GM21717 (cell line): Measurements from ENCODE around the gene KRT23.
"Not testable (repeated sequence)": the region's sequence is repeated elsewhere in the genome, so short reads cannot be mapped to it uniquely, and the experiment has no call there.

Experiments
- ATAC-seq: cut with Tn5 transposase; IDR thresholded peaks from one replicate; pipeline ENCODE4 v1.9.1; 2021; ENCODE audit warnings: mild to moderate bottlenecking, moderate library complexity; ENCODE audit not compliant: unreplicated experiment

The KRT23 gene

DNA sequence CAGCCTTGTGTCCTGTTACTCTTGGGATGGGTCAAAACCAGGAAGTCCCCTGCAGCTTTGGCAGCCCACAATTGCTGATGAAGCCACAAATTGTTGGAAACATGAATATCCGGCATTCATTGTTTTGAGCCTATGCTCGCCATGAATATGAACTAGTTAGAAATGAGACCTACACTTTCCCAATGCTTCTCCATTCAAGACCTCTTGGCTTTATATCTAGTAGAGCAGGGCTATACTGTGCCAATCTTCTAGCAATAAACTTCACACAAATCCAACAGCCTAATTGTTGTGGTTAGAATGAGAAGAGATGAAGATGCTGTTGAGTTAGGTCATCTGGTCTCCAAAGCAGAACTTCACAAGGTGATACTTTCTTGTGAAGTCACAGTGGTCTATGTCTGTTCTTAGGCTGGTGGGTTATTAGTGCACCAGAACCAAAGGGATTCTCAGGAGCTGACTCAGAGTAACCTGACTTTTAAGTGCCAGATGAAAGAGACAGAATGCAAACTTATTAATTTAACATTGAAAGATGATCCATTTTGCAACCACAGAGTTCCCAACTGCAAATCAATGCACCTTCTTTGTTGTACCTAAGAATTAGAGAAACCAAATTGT, 13.7 kb upstream of the KRT23 start:
- ATAC-seq, result no peak

DNA sequence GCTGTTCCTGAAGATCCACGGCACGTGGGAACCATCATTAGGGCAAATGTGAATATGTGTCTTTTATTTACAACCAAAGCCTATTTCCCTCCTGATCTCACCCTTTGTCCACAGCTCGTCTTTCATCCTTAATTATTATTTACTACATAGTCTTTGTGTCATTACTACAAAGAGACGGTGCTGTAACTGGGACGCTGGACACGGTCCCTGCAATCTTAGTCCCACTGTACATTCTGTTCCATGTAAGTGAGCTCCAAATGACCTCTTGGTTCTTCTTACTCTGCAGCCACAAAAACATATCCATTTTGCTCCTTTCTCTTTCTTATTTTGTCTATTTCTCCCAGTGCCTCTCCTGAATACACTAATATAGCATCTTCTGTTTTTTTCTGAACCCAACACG, 12.7 kb upstream of the KRT23 start:
- ATAC-seq, result no peak

DNA sequence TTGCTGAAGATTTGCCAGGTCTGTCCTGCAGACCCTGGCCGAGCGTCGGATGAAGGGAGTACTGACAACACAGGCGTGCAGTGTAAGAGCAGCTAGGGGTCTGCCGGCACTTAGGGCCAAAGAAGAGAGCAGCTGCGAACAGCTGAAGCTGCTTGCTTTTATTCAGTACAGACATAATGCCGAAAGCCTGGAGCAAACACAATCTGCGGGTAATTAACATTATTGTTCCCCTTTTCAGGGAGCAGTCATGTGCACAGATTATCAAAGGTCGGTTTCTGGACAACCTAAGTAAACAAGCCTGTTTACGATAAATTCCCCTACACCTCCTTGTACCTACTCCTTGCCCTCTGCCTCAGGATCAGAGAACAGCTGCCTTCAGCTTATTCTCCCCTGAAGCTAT, 12.0 kb upstream of the KRT23 start:
- no peak for ATAC-seq

DNA sequence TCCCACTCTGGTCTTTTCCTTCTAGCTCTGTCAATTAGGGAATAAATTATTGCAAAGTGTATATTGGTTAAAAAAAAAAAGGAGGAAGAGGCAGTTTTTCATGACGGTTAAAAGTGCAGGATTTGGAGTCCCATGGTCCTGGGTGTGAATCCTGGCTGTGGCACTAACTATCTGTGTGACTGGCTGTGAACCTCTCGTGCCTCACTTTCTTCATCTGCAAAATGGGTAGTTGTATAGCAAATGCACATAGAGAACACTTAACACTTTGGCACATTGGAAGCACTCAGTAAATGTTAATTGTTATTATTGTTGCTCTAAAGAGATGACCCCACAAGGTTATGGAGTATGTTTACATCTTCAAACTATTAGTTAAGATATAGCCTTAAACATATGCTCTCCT, 10.5 kb upstream of the KRT23 start:
- no peak for ATAC-seq

DNA sequence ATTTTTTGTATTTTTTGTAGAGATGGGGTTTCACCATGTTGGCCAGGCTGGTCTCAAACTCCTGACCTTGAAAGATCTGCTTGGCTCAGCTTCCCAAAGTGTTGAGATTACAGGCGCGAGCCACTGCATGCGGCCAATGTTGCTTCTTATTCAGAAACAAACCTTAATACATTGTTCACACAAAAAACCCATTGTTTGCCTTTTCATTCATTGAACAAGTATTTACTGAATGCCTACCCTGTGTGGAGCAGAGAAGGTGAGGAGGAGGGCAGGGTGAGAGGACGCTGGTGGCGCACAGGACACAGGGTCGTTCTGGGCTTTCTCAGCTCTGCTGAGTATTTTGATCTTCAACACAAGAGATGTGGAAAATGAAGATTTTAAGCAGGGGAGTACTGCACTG, 8.0 kb upstream of the KRT23 start:
- ATAC-seq, result no peak

DNA sequence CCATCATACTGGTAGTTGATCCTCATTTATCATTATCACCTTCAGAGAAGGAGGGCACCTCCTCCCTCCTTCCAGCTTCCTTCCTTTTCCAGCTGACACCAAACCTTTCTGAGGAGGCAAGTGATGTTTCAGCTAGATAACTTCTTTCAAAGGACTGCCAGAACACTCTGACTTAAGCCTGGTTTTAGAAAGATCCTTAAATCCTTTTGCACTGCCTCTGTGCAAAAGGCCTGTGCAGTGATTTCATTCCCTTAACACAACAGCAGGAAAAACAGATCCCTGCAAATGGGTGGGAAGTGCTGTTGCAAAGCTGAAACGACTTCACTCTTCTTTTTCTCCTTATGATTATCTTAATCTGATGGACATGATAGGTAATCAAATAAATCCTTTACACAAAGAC, 7.1 kb upstream of the KRT23 start:
- ATAC-seq, result no peak

DNA sequence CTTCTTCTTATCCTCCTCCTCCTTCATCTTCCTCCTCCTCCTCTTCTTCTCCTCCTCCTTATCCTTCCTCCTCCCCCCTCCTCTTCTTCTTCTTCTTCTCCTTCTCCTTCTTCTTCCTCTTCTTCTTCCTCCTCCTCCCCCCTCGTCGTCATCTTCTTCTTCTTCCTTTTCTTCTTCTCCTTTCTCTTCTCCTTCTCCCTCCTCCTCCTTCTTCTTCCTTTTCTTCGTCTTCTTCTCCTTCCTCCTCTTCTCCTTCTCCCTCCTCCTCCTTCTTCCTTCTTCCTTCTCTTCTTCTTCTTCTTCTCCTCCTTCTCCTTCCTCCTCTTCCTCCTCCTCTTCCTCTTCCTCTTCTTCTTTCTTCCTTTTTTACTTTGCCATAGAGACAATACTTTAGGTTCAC, 5.1 kb upstream of the KRT23 start:
- ATAC-seq, result no peak

DNA sequence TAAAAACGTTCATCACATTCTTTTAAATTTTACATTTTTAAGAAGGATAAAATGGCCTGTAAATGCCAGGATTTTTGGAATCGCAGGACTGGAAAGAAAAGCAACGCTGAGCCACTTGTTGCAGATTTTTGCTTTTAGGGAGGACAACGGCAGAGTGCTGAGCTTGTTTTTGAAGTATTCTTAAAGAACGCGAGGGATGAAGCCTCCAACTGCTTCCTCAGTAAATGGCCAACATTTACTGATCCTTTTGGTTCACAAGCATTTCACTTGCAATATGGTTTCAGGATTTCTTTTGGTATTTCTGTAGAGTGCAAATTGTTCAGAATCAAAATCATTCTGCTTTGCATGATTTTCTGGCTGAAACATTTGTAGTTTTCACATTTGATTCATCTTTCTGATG, 2.8 kb upstream of the KRT23 start:
- no peak for ATAC-seq

DNA sequence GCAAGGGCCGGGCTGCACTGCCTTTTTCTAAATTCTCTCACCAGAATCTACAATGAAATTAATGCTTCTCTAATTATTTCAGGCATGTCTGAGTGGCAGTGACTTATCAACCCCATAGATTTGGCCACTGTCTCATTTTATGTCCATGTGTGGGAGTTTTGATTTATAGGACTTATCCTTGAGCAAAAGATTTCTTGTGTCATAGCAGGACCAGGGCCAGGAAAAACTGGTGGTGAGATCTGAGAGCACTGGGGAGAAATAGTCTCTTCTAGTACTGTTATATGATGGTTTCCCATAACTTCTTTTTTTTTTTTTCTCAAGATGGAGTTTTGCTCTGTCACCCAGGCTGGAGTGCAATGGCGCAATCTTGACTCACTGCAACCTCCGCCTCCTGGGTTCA, 1.5 kb upstream of the KRT23 start:
- no peak for ATAC-seq

DNA sequence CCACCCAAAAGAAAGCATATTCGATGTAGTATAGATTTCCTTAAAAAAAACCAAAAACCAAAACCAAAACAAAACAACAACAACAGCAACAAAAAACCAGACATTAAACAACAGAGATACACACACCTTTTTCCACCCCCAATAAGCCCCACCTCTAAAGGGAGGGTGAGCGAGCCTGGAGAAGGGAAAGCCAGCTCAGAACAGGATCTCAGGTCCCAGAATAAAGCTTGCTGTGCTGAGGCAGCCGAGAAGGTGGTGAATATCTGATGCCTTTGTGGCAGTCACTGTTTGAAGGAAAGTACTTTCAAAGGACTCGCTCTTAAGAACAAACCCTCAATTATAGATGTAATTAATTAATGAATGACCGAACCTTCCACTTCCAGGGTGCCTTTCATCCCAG, 470 bp downstream of the KRT23 start:
- ATAC-seq, result no peak

DNA sequence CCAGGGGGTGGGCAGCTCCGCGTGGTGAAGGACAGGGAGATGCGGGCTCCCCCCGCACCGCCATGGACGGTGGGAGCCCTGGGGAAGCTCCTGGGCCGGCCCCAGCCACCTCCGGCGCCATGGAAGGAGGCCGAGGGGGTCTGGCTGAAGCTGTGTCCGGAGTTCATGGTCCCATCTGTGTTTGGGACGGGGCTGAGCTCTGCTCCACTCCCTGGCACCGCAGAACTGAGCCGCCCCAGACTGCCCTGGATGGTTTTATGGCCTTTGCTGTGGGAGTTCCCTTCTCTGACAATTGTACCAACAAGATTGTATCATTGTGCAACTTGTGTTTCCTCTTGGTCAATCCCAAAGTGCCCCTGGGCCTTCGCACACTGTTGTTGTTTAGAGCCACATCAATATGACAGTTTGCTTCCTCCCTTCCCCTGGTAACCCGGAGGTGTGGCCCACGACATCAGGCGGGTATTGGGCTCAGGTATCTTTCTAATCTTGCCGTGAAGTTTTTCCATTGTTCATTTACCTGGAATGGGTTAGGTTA, 942 bp downstream of the KRT23 start:
- ATAC-seq, result no peak

DNA sequence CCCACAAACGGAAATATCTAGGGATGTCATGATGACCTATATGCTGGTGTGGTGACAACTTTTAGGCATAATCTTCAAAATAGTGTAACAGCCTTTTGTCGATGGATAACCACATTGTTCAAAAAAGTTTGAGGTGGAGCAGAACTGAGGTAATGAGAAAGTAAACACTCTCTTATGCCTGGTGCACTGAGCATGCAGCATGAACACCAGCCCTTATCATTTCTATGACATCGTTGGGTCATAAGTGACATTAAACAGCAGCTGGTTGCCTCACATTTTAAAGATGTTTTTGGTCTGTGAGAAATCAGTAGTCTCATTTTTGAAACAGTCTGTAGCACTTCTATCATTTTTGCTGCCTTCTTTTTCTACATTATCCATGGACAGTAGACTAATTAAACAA, 1.8 kb downstream of the KRT23 start:
- no peak for ATAC-seq

DNA sequence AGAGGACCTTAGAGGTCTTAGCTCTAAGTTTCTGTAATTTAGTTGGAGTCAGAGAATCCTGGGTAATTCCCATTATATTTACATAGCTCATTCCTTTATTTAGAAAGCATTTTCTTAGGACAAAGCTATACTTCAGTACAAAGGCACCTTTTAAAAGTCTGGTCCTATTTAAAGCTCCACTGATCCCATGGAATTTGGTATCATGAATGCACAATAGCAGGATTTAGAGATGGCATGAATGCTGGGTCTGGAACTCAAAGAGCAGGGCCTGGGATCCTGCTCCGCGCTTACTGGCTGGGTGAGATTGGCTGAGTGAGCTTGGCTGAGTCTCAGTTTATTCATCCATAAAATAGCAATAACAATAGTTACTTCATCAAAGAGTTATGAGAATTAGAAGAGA, 4.8 kb downstream of the KRT23 start:
- no peak for ATAC-seq

DNA sequence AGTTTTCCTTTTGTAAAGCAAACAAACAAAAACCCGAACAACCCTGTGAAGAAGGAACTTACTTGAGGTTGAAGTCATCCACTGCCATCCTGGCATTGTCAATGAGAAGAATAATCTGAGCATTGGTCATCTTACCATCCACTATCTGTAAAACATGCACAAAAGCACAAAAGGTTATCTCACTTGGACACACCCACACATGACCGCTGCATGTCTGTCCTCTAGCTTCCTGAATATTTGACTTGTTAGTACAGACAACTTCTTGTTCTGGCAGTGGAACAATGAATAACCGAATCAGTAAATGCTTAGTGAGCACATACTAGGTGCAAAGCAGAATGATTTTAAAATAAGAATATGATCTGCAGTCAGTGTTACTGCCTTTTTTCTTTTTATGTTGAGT, 6.1 kb downstream of the KRT23 start:
- ATAC-seq, result no peak

DNA sequence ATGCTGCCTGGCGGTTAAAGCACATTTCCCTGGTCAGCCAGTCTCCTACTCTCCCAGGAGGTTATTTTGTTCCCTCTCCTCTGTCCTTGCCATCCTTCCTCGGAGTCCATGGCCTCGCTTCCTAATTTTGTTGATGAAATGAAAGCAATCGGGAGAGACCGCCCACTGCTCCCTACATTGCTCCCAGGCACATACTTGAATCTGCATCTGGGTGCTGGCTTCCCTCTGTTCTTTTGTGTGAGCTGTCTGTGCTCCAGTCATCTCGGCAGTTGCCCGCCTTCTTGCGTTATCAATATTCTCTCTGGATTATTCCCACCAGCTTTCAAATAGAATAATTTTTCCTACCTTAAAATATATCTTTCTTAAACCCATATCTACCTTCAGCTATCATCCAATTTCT, 11.1 kb downstream of the KRT23 start:
- no peak for ATAC-seq

DNA sequence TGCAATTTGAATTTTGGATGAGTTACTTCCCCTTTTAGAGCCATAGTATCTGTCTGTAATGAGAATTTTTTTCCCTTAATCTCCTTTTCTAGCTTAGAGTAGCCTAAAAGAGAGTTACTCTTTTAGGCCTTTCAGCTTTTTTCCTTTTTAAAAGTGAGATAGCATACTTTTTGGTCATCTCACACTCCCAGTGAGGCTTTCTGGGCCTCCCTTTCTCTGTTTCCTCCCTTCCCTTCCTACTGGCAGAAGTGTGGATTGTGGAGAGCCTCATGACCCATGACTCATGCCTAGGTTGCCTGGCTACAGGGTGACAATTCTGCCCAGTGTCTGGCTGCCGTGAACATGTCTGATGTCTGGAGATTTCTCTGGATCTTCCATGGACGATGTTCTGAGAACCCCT, 15.2 kb downstream of the KRT23 start:
- ATAC-seq, result no peak

DNA sequence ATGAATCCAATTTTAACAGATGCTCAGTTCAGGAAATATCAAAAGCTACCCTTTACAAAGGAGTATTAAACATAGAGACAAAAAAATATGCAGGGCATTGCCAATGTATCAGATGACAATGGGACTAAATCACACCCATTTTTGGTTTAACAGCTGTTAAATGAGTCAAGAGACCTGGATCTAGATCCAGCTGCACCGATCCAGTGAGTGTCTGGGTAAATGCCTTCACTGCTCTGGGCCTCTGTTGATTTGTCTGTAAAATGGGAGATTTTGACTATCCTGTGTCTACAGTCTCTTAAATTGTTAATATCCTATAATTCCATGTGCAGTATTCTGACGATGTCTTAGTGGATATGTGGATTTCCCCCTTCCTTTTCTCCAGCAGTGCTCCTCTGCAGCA, 16.4 kb downstream of the KRT23 start:
- ATAC-seq, result no peak

DNA sequence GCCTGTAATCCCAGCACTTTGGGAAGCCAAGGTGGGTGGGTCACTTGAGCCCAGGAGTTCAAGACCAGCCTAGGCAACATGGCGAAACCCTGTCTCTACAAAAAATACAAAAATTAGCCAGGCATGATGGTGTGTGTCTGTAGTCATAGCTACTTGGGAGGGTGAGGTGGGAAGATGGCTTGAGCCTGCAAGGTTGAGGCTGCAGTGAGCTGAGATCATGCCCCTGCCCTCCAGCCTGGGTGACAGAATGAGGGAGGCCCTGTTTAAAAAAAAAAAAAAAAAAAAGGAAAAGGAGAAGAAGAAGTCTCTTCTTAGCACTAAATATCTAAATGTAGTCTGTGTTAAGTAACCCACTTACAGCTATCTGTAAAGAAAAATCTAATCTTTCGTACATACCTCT, 20.3 kb downstream of the KRT23 start:
- not testable (repeated sequence) for ATAC-seq

DNA sequence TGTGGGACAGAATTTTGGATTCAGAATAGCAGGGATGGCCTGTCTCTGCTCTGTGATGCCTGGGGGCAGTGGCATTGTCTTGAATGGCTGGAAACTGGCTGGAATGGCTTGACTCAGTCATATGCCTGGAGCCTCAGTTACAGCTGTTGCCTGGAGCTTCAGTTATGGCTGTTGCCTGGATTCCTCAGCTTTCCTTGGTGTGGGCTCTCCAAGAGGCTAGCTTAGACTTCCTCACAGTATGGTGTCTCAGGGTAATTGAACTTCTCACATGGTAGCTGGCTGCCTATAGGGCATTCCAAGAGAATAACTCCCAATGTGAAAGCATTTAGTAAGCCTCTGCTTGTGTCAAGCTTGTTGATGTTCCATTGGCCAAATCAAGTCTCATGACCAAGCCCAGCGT, 21.1 kb downstream of the KRT23 start:
- no peak for ATAC-seq

DNA sequence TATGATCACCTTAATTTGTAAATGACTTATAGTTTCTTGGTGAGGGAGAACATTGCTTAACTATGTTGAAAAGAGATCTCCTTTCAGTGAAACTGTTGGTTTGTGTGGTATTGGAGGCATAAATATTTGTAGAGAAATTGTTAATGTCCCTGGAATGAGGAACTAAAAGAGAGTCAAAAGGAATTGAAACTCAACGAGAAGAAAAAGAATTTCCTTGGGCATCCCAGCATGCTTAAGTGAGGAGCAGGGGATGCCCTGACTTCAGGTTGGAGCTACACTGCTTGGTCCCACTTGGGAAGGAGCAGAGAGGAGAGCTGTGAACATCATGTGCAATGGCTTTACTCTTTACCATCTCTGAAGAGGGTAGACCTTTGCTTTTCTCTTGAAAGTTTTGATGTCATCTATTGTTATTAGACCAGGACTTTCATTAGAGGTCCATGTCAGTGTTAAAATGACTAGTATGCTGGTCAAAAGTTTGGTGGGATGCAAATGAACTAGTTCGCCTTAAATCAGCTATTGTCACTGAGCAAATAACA, 21.7 kb downstream of the KRT23 start:
- no peak for ATAC-seq

DNA sequence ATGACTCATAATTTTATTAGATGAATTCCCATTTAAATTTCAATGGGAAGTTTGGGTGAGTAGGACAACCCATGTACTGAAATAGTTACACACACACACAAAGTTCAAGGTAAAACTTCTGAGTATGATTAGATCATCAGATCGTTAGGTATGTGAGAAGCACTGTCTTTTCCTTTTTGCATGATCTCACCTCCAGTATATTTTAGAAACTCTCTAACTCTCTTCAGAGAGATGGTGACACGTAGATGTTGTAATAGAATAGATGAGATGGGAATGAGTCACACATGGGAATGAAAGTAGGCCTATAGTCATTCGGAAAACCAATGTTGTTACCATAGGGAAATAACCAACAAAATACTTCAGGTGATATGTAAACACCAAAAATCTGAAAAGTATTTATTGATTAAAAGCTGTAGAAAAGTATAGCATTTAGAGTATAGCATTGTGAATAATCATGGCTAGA, 22.2 kb downstream of the KRT23 start:
- no peak for ATAC-seq

DNA sequence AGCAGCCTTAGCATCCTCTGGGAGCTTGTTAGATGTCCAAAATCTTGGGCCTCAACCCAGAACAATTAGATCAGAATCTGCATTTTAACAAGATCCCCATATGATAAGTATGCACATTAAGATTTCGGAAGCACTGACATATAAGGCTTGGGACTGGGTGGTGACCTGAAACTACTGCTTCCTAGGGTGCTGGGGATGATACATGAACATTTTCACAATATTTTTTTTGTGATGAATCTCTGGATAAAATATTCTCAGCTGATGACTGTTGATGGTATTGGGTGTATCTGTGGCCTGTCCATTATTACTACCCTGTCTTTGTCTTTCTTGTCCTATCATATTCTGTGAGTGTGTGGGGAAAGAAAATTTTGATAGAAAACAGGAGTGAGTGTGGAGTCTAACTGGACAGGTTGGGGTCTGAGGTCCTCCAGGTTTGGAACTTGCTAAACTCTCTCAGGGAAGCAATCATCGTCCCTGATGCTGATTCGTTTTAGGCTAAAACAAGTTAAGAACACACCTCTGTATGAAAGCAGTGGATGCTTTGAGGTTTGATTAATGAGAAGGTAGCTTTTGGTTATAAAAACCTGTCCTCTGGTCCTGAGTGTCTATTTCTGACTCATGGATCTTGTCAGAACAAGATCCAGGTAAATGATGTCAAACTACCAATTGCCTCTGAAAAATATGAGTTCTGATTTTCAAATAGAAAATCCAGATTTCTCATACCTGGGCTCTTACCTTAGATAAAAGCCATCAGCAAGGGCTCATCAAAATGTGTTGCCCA, 23.2 kb downstream of the KRT23 start:
- ATAC-seq, result no peak
